ENCODE measurements around the gene TMEM72. TPM values are rescaled to one million over a fixed set of nuclear protein-coding genes. Genes with fewer than 3 reads are reported as not detected.

TMEM72 gene
- total and polyA plus RNA-seq, 2 of the 13 experiments (the other 11 are each of a cell fraction or from before 2014, with no cell fraction given): 0.04 TPM; not detected in 1

- no peak for TF ChIP-seq ZBTB39 (CRISPR knock-in tag; IDR thresholded peaks at IDR 0.05)
- TF ChIP-seq GRHL1 (CRISPR knock-in tag; conservative IDR thresholded peaks at IDR 0.05): no peak
- TF ChIP-seq RNF2 (conservative IDR thresholded peaks at IDR 0.05; ENCODE audit: low read depth): no peak
- TF ChIP-seq MIER3 (CRISPR knock-in tag; IDR thresholded peaks at IDR 0.05; ENCODE audit: borderline replicate concordance): no peak
- TF ChIP-seq ZNF710 (CRISPR knock-in tag; IDR thresholded peaks at IDR 0.05; ENCODE audit: borderline replicate concordance): no peak
- peak in 1 of 2 experiments; percentile 6; a peak in 1 of 4 replicates for TF ChIP-seq ATF4 (CRISPR knock-in tag; IDR thresholded peaks at IDR 0.05)
- no peak for TF ChIP-seq ZNF232 (CRISPR knock-in tag; IDR thresholded peaks at IDR 0.05; ENCODE audit: borderline replicate concordance)
- peak; percentile 46; the same call in 1 of the 2 replicates for TF ChIP-seq ZFP91 (CRISPR knock-in tag; IDR thresholded peaks at IDR 0.05; ENCODE audit: borderline replicate concordance)
- TF ChIP-seq RORA (CRISPR knock-in tag; IDR thresholded peaks at IDR 0.05): no peak
- no peak for TF ChIP-seq ZNF10 (CRISPR knock-in tag; IDR thresholded peaks at IDR 0.05; ENCODE audit: borderline replicate concordance, low read depth)
- TF ChIP-seq ZNF468 (CRISPR knock-in tag; IDR thresholded peaks at IDR 0.05): no peak
- no peak for TF ChIP-seq EP300 (IDR thresholded peaks at IDR 0.05; ENCODE audit: low read depth in 2 of 2, low read length in 2 of 2)
- TF ChIP-seq EP300 (CRISPR knock-in tag; IDR thresholded peaks at IDR 0.05; ENCODE audit: borderline replicate concordance): no peak
- no peak for TF ChIP-seq ZNF550 (CRISPR knock-in tag; IDR thresholded peaks at IDR 0.05; ENCODE audit: borderline replicate concordance)
- no peak for TF ChIP-seq NFE2L2 (IDR thresholded peaks at IDR 0.05; ENCODE audit: low read length)
- TF ChIP-seq HBP1 (CRISPR knock-in tag; IDR thresholded peaks at IDR 0.05; ENCODE audit: low read depth): peak; percentile 14; the same call in 1 of the 2 replicates
- peak; percentile 58 for TF ChIP-seq ZNF891 (CRISPR knock-in tag; IDR thresholded peaks at IDR 0.05)
Observed at GRCh38 chr10:44977287-44978212, 66.4 kb downstream of the TMEM72 start (continued).
